UCSD-AML1 (cell line): ENCODE results near the gene GNG12.

Source experiments
- DNase-seq: peaks from one replicate; lab custom pipeline; 2025; ENCODE audit not compliant: unreplicated experiment; lab: John Stamatoyannopoulos, UW

Gene GNG12

GRCh38 chr1:67816095-67816475 is 17.2 kb downstream of the GNG12 start:
- DNase-seq: no peak

GRCh38 chr1:67815303-67816094 is 17.8 kb downstream of the GNG12 start:
- no peak for DNase-seq

DNA sequence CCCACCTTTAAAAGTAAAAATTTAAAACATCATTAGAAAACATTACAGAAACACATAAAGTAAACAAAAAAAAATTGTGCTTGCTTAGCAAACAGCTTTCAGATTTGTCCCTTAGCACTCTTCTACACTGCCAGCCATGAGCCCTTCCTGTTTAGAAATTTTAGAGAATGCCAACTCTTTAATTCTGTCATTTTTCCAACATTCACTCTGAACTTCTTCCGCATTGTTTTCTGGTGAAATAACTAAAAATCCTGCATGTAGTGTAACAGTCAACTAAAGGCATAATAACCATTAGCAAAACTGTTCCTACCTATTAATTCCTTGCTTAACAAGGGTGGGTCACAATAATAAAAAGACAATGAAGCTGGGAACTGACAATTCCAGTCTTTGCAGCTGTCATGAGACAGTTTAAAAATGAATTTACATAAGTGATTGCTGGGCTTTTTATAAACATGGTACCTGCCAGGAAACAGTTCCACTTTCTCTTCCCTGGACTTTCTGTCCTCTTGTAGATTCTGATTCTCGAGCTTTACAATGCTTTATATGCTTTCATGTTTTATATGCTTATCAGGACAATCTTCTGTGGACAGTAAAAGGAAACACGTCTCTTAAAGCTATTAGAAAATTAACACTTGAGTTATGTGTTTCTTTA is 19.0 kb downstream of the GNG12 start:
- no peak for DNase-seq

DNA sequence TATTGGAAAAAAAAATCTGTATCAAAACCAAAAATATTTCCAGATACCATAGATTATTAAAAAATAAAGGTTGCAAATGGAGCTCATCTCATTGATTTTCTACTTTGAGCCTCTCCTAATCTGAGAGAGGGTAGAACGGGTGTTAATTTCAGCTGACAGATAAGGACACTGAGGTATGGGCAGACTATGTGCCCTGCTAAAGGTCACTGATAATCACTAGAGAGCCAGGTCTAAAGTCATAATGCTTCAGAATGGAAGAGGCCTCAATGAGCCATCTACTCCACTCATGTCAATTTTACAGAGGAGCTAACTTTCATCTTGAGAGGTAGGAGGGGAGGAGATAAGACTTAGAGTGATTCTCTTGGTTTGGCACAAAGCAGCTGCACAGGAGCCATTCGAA is 21.0 kb downstream of the GNG12 start:
- no peak for DNase-seq

GRCh38 chr1:67811781-67812180 is 21.5 kb downstream of the GNG12 start:
- no peak for DNase-seq

GRCh38 chr1:67809887-67810286 is 23.4 kb downstream of the GNG12 start:
- no peak for DNase-seq

DNA sequence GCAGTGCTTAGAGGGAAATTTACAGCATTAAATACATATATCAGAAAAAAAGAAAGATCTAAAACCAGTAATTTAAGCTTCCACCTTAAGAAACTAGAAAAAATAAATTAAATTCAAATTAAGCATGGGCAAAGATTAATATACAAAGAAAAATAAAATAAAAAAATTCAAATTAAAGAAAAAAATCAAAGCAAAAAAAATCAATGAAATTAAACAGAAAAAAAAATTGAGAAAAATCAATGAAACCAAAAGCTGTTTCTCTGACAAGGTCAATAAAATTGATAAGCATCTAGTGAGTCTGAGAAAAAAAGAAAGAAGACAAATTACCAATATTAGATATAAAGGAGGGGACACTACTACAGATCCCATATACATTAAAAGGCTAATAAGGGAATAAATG is 26.0 kb downstream of the GNG12 start:
- no peak for DNase-seq

- no peak for DNase-seq
Observed at GRCh38 chr1:67804710-67805109, 28.6 kb downstream of the GNG12 start.

DNA sequence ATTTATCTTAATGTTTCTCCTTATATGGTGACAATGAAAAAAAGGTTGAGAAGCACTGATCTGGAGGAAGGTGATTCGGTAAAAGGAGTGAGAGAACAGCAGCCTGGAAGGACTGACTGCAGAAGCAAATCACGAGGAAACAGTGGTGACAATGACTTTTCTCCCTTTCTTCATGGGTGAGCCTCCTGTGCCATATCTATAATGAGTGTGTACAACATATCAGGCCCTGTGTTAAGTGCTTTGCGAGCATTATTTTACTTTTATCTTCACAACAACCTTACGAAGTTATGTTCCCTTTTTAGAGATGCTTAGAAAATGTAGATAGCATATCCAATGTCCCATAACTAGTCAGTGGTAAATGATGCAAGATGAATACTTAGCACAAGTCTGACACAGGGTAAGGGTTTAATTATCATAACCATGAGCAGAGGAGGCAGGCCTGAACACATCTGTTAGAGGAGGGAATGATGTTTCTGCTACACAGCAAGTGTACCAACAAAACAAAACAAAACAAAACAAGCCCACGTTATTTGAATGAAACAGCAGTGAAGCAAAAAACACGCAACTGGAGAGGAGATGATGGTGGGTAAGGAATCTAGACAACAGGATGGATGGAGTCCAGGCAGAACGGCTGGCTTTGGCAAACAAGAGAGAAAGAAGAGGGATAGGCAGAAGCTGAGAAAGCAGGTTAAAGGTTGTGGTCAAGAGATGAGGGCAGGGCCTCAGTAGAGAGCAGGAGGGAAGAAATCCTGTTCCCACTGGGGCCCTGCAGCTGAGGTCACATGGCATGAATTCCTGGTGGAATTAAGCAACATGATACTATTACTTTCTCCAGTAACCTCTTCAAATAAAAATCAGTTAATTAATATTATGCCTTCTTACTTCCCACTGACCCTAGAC is 29.6 kb downstream of the GNG12 start:
- no peak for DNase-seq

DNA sequence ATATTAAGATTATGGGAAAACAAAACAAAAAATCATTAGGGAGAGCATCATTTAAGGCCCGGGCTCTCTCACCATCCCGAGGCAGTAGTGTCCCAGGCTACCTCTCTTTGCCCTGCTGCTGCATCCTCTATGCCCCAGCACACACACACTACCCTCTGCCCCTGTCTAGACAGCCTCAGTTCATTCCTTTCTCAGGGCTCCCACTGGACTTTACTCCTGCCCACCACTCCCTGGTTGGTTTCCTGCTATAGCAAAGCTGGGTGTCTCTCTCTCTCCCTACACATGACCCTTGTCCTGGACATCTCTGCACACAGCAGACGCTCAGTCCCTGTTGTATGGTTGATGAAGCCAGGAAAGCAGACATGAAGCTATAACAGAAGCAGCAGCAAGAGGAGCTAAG is 30.7 kb downstream of the GNG12 start:
- DNase-seq: no peak

- no peak for DNase-seq
Observed at GRCh38 chr1:67801903-67802302, 31.4 kb downstream of the GNG12 start.

GRCh38 chr1:67795179-67795912 is 37.9 kb downstream of the GNG12 start:
- DNase-seq: no peak

- no peak for DNase-seq
Observed at GRCh38 chr1:67793562-67793961, 39.7 kb downstream of the GNG12 start.

- no peak for DNase-seq
Observed at GRCh38 chr1:67792741-67793458, 40.4 kb downstream of the GNG12 start.

- no peak for DNase-seq
Observed at GRCh38 chr1:67792103-67792502, 41.2 kb downstream of the GNG12 start.

DNA sequence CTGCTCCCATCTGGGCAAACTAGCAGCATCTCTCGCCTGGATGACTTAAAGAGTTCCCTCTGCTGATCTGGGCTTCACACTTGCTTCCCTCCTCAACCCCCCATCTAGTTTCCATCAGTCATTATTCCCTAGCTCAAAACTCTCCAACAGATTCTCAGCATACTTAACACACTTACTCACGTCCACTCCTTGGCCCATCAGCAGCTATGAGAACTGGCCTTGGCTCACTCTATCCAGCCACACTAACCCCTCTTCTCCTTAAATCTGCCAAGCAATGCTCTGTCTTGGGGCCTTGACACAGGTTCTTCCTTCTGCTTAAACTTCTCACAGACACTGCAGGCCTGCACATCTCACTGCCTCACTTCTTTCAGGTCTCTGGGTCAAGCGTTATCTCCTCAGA is 41.6 kb downstream of the GNG12 start:
- no peak for DNase-seq

DNA sequence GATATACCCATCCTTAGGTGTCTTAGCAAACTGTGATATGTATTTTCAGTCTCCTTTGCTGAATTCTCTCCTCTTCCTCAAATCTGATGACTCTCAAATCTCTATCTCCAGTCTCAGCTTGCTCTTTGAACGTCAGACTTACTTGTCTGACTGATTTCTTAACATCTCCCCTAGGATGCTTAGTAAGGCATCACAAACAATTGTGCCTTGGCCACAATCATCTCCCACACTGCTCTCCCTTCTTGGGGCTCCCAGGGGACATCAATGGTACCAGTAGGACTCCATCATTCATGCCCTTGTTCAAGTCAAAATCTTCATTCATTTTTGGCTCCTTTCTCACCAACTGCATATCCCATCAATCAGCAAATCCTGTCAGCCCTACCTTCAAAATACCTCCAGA is 42.0 kb downstream of the GNG12 start:
- no peak for DNase-seq

GRCh38 chr1:67790201-67790692 is 43.0 kb downstream of the GNG12 start:
- DNase-seq: no peak

DNA sequence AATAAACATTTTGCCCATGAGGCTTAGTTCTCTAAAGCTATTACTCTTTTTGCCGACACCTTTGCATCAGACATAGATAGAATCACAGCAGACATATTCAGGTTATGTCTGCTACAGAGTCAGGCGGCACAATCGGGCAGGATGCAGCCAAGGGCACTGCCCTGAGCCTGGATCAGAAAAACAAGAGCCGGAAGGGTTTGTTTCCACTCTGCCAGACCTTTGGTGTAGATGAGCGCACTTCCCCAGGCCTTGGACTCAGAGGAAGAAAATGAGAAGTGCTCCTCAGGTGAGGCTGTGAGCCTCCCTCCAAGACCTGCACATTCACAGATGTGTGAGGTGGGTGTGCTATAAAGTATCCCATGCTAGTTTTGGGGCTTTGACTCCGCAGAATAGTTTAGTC is 43.7 kb downstream of the GNG12 start:
- no peak for DNase-seq

GRCh38 chr1:67788904-67789303 is 44.4 kb downstream of the GNG12 start:
- no peak for DNase-seq
